Fibroblast of skin of left biceps (primary cell): ENCODE measurements around the gene LPCAT3.

Experiments
- DNase-seq, 2 experiments: peaks; one replicate each; pipeline ENCODE4 v3.0.0-alpha.2; 2013; ENCODE audit warnings: low read depth in 2 of 2

The LPCAT3 gene

GRCh38 chr12:6937481-6938352 lies 80.6 kb downstream of the LPCAT3 start:
- peak; percentile 76 to 81 for DNase-seq

GRCh38 chr12:6936636-6937480 lies 81.4 kb downstream of the LPCAT3 start:
- DNase-seq = no peak

GRCh38 chr12:6936194-6936635 lies 82.1 kb downstream of the LPCAT3 start:
- no peak for DNase-seq

GRCh38 chr12:6935371-6936193 lies 82.7 kb downstream of the LPCAT3 start:
- no peak for DNase-seq

- no peak for DNase-seq
These were observed 84.2 kb downstream of the LPCAT3 start for GRCh38 chr12:6934110-6934509.

GRCh38 chr12:6932766-6933165 lies 85.5 kb downstream of the LPCAT3 start:
- DNase-seq = no peak

- DNase-seq = no peak
These were observed 88.5 kb downstream of the LPCAT3 start for GRCh38 chr12:6929466-6930452.

GRCh38 chr12:6928703-6929407 lies 89.4 kb downstream of the LPCAT3 start:
- DNase-seq = no peak

- DNase-seq = no peak
These were observed 90.1 kb downstream of the LPCAT3 start for GRCh38 chr12:6928022-6928702.

- DNase-seq = peak; percentile 57 to 60
These were observed 90.8 kb downstream of the LPCAT3 start, which contains the start of gene ATN1 for GRCh38 chr12:6927379-6928021. TSS of gene ATN1 (plus strand) at chr12:6927959. CDS start at chr12:6934002, 6,043 bp downstream.
